Spleen (tissue), 7 donors: ENCODE data around the gene CHD9.

Experiments used
- POLR2A ChIP-seq, 3 donors: fragments of 450-650 bp; IDR thresholded peaks; one replicate each; pipeline ENCODE4 v1.5.1; 2017; ENCODE audit warnings: antibody characterized with exemption in 3 of 3, mild to moderate bottlenecking in 1 of 3
- TF ChIP-seq, protein P1 (sequence below), 11 experiments: fragments of 200-600 bp in 7 of 11; fragments of 450-650 bp in 4 of 11; sonication (generic) in 4 of 11; IDR thresholded peaks in 8 of 11; conservative IDR thresholded peaks in 3 of 11; 1 replicate in 7 of 11; 2 replicates in 4 of 11; pipeline versions ENCODE4 v1.4.0 to v1.8.0; 2016 to 2021; ENCODE audit warnings: antibody characterized with exemption in 11 of 11, inconsistent platforms in 4 of 11, mild to moderate bottlenecking in 1 of 11
- donor health status: DM: no; HTN: no; CAD: no; lungs with moderate emphysema.
- donor health status: DM: no; HTN: no; CAD: no.
- donor health status: DM: no; HTN: no; CAD: no.

GRCh38 chr16:53084141-53084541 is 29.4 kb downstream of the CHD9 start:
- TF ChIP-seq, protein P1, sequence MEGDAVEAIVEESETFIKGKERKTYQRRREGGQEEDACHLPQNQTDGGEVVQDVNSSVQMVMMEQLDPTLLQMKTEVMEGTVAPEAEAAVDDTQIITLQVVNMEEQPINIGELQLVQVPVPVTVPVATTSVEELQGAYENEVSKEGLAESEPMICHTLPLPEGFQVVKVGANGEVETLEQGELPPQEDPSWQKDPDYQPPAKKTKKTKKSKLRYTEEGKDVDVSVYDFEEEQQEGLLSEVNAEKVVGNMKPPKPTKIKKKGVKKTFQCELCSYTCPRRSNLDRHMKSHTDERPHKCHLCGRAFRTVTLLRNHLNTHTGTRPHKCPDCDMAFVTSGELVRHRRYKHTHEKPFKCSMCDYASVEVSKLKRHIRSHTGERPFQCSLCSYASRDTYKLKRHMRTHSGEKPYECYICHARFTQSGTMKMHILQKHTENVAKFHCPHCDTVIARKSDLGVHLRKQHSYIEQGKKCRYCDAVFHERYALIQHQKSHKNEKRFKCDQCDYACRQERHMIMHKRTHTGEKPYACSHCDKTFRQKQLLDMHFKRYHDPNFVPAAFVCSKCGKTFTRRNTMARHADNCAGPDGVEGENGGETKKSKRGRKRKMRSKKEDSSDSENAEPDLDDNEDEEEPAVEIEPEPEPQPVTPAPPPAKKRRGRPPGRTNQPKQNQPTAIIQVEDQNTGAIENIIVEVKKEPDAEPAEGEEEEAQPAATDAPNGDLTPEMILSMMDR (IDR thresholded peaks at IDR 0.05 in 8 of 11, conservative IDR thresholded peaks at IDR 0.05 in 3 of 11), result no peak
- no peak for TF ChIP-seq POLR2A (IDR thresholded peaks at IDR 0.05)
